ENCODE data around the gene CAMK2D. TPM values are rescaled to one million over a fixed set of nuclear protein-coding genes. Genes with fewer than 3 reads are reported as not detected.
A peak's percentile ranks its signal among the peaks of the same experiment; 100 is the strongest.

The CAMK2D gene
- total RNA-seq, 1 donor, result 207 TPM

- no peaks in the 10 kb centered on the region for H3K9me3 ChIP-seq (ENCODE audit: low read depth, low read length)
- no peaks in the 10 kb centered on the region for H3K27me3 ChIP-seq (ENCODE audit: insufficient read depth, low read length)
- TF ChIP-seq CTCF (IDR thresholded peaks at IDR 0.05; ENCODE audit: extremely low read depth, low read depth, low read length), result no peak
- H2AFZ ChIP-seq (ENCODE audit: low read length), result no peak overlapping the region
- no peak for DNase-seq (ENCODE audit: insufficient read length, low spot score, missing footprints)
- H3K27ac ChIP-seq (ENCODE audit: low read depth, low read length), result peak overlapping the region; percentile 43
- peak overlapping the region; percentile 8 for H3K4me2 ChIP-seq (ENCODE audit: insufficient read depth, low read length)
- no peaks in the 10 kb centered on the region for H3K36me3 ChIP-seq (ENCODE audit: insufficient read depth, low read length)
- H3K4me1 ChIP-seq (ENCODE audit: insufficient read depth, low read length), result peaks cover 22% of the 10 kb centered on the region
- H3K4me3 ChIP-seq (ENCODE audit: insufficient read depth, low read length), result no peak overlapping the region
- H3K79me2 ChIP-seq (ENCODE audit: insufficient read depth, low read length), result peaks cover 75% of the 10 kb centered on the region
- peaks cover 19% of the 10 kb centered on the region for H4K20me1 ChIP-seq (ENCODE audit: insufficient read depth, low read length)
These were observed 116.2 kb downstream of the CAMK2D start for GRCh38 chr4:113645288-113645687.

GRCh38 chr4:113644398-113644797 is 117.1 kb downstream of the CAMK2D start:
- no peaks in the 10 kb centered on the region for H3K36me3 ChIP-seq (ENCODE audit: insufficient read depth, low read length)
- no peaks in the 10 kb centered on the region for H3K27me3 ChIP-seq (ENCODE audit: insufficient read depth, low read length)
- H3K4me2 ChIP-seq (ENCODE audit: insufficient read depth, low read length), result no peak overlapping the region
- peaks cover 81% of the 10 kb centered on the region for H3K79me2 ChIP-seq (ENCODE audit: insufficient read depth, low read length)
- TF ChIP-seq CTCF (IDR thresholded peaks at IDR 0.05; ENCODE audit: extremely low read depth, low read depth, low read length), result no peak
- H4K20me1 ChIP-seq (ENCODE audit: insufficient read depth, low read length), result peaks cover 25% of the 10 kb centered on the region
- no peak for DNase-seq (ENCODE audit: insufficient read length, low spot score, missing footprints)
- no peaks in the 10 kb centered on the region for H3K9me3 ChIP-seq (ENCODE audit: low read depth, low read length)
- H3K27ac ChIP-seq (ENCODE audit: low read depth, low read length), result no peak overlapping the region
- peaks cover 22% of the 10 kb centered on the region for H3K4me1 ChIP-seq (ENCODE audit: insufficient read depth, low read length)
- H2AFZ ChIP-seq (ENCODE audit: low read length), result no peak overlapping the region
- H3K4me3 ChIP-seq (ENCODE audit: insufficient read depth, low read length), result no peak overlapping the region

GRCh38 chr4:113643505-113643904 is 118.0 kb downstream of the CAMK2D start:
- DNase-seq (ENCODE audit: insufficient read length, low spot score, missing footprints), result no peak
- H4K20me1 ChIP-seq (ENCODE audit: insufficient read depth, low read length), result peaks cover 30% of the 10 kb centered on the region
- H2AFZ ChIP-seq (ENCODE audit: low read length), result no peak overlapping the region
- H3K4me1 ChIP-seq (ENCODE audit: insufficient read depth, low read length), result peaks cover 24% of the 10 kb centered on the region
- no peak overlapping the region for H3K4me2 ChIP-seq (ENCODE audit: insufficient read depth, low read length)
- H3K79me2 ChIP-seq (ENCODE audit: insufficient read depth, low read length), result peaks cover 79% of the 10 kb centered on the region
- H3K27ac ChIP-seq (ENCODE audit: low read depth, low read length), result no peak overlapping the region
- H3K27me3 ChIP-seq (ENCODE audit: insufficient read depth, low read length), result no peaks in the 10 kb centered on the region
- H3K4me3 ChIP-seq (ENCODE audit: insufficient read depth, low read length), result no peak overlapping the region
- no peak for TF ChIP-seq CTCF (IDR thresholded peaks at IDR 0.05; ENCODE audit: extremely low read depth, low read depth, low read length)
- no peaks in the 10 kb centered on the region for H3K9me3 ChIP-seq (ENCODE audit: low read depth, low read length)
- H3K36me3 ChIP-seq (ENCODE audit: insufficient read depth, low read length), result no peaks in the 10 kb centered on the region

GRCh38 chr4:113641025-113641431 is 120.5 kb downstream of the CAMK2D start:
- Histone ChIP-seq H2AFZ (ENCODE audit: low read length) (no peak overlapping the region), H4K20me1 (ENCODE audit: insufficient read depth, low read length) (peaks cover 38% of the 10 kb centered on the region), H3K4me2 (ENCODE audit: insufficient read depth, low read length) (no peak overlapping the region), H3K36me3 (ENCODE audit: insufficient read depth, low read length) (no peaks in the 10 kb centered on the region), H3K4me3 (ENCODE audit: insufficient read depth, low read length) (no peak overlapping the region), H3K27me3 (ENCODE audit: insufficient read depth, low read length) (no peaks in the 10 kb centered on the region), H3K4me1 (ENCODE audit: insufficient read depth, low read length) (peaks cover 39% of the 10 kb centered on the region), H3K9me3 (ENCODE audit: low read depth, low read length) (no peaks in the 10 kb centered on the region), H3K27ac (ENCODE audit: low read depth, low read length) (no peak overlapping the region), H3K79me2 (ENCODE audit: insufficient read depth, low read length) (peaks cover 82% of the 10 kb centered on the region)
- no peak for TF ChIP-seq CTCF (IDR thresholded peaks at IDR 0.05; ENCODE audit: extremely low read depth, low read depth, low read length)
- DNase-seq (ENCODE audit: insufficient read length, low spot score, missing footprints), result no peak

Measured in osteoblast (primary cell).